G401 (cell line): ENCODE measurements around the gene TDRD7. TPM values are rescaled to one million over a fixed set of nuclear protein-coding genes. Genes with fewer than 3 reads are reported as not detected.

Source experiments
- DNase-seq: peaks from one replicate; pipeline ENCODE4 v3.0.0-alpha.2; 2015; ENCODE audit warnings: low spot score
- in situ Hi-C: cut with HindIII; loops from 2 replicates; pipeline ENCODE4 v1.10.0; 2016; ENCODE audit warnings: low sequenced_read_pairs, mixed read lengths
- total RNA-seq: library from RNA; depleted of rRNA; stranded (reverse); fragments of >200 nt; shearing (Covaris generic); gene quantifications from 2 replicates; pipeline ENCODE4 v1.2.3, GENCODE V29; 2014

The TDRD7 gene
- total RNA-seq, 1 experiment from 2014 or later: 0.20 TPM

DNA sequence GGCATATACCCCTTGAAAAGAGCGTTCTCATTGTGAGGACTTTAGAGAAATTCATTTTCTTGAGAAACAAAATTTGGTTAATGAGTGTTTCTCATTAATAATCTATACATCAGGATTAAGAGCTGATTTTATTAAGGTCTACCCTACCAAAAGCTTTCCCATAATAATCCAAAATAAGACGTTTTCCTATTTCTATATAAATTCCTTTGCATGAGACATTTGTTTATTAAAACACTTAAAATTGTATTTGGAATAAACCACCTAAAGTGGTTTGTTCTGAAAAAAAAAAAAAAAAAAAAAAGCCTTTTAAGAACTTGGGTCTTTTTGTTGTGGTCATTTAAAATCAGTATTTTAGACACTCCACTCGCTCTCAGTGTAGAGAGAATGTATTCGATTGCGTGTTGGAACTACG lies 88.9 kb downstream of the TDRD7 start:
- DNase-seq: no peak
- in situ Hi-C loops: no loop called here

DNA sequence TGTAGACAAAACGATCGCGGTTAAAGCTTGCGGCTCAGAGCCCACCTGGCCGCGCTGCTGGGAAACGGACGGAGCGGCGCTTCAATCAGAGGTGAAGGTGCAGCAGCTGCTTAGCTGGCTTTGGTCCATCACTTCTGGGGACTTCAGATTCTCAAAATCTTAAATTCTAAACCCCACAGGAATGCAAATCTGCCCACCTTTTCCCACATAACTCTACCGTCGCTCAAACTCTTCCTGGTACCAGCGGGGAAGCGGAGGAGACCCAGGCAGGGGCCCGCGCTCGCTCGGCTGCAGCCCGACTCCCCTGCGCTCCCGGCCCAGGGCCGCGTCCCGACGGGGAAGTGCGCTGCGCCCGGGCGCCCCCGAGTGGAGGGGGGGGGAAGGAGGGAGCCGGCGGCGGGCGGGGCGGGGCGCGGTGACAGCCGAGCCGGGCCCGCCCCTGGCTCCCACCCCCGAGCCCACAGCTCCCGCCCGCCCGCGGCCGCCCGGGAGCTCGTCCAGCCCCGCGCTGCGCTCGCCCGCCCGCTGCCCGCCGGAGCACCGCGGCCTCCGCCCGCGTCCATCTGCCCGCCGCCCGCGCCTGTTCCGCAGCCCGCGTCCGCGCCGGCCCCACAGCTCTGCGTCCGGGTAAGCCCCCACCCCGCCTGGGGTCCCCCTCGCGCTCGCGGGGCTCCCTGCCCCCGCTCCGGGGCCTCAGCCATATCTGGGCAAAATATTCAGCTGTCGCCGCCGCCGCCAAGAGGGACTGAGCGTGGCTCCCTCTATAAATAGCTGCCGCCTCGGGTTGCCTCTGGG lies 89.5 kb downstream of the TDRD7 start, which contains the start of gene TMOD1:
Gene TMOD1 (plus strand): TSS at position 490 of the 795 bp plus-strand sequence. CDS start 22,523 bp downstream, outside the sequence.
- in situ Hi-C loops: no loop called here
- peak; percentile 76 for DNase-seq

DNA sequence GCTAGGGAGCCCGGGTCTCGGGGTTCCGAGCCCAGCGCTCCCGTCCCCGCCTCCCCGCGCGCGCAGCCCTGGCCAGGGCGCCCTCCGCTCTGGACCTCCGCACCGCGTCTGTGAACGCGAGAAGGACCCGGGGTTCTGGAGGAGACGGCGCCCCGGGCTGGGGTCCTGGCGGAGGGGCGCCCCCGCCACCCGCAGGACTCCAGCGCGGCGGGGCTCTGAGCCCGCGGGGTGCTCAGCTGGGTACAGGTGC lies 90.0 kb downstream of the TDRD7 start:
- DNase-seq: no peak
- in situ Hi-C loops: no loop called here

DNA sequence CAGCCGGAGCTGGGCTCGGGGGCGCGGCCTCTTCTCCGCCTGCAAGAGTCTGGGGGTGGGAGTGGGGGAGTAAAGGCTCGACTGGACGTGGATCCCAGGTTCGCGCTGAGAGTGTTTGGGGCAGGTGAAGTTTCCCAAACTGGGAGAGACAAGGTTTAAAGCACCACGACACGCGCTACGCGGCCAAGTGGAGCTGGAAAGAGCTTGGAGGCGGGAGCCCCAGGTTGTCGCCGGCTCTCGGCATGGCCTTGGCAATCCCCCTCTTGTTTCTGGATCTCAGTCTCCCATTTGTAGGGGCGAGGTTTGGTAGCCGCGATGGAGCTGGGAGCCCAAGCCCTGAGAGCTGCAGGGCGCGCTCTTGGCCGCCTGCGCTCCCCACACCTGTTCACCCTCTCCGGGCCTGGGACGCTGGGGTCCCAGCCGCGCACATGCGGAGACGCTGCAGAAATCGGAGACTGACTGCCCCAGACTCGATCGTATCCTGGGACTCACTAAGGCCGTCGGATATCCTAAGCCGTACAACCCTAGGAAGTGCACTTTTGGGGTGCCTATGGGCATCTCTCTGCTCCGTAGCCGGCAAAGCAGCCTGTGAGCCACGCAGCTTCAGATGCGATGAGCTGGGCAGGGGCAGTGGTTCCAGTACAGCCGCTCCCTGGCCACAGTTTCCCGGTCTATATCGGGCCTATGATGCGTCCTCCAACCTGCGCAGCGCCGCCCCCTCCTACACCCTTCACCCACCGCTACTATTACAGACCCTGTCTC lies 90.5 kb downstream of the TDRD7 start:
- in situ Hi-C loops: no loop called here
- peak; percentile 52 for DNase-seq

DNA sequence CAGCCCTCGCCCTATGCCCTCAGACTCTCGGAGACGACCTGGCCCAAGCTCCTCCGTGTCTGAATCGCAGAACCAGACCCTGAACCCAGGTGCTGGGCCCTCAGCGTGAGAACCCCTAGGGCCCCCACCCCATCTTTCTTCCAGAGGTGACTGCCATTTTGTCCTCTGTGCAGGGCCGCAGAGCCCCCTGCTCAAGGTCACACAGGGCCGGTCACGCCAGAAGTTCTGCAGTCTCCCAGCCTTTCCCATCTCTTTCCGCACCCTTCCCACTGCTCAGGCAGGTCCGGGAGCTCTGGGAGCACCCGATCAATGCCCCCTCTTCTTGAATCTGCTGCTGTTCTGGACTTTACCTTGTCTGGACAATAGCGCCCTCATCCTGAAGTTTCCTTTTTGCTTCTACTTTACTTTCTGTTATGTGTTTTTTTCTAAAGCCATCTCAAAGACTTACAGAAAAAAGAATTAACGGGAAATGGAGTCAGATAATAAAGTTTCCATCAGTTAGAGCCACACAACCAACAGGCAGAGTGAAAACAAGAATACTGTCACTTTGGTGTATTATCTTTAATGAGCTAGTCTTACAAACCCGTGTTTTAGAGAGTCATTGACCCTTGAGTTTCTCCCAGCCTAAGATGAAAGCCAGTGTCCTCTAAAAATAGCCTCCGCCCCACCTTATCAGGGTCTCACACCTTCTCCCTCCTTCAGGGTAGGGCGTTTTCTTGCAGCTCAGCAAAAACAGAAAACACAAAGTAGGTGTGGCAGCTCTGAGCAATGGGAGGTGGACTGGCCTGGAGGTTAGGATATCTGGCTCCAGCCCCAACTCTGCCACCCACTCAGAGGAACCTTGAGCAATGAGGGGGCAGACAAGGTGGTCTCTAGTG lies 91.3 kb downstream of the TDRD7 start:
- peak; percentile 48 for DNase-seq

DNA sequence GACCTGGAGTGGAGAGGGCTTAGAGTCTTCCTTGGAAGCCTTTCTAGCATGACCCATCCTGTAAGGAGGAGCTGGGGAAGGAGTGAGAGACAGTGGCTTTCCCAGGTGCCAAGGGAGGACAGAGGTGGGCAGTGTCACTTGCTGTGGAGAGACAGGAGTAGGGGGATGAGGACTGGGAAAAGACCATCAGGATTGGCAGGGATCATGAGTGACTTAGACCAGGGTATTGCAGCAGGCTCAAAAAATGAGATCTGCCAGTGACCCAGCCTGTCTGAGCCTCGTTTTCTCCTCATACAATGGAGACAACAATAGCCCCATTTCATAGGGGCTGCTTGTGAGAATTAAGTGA lies 91.9 kb downstream of the TDRD7 start:
- DNase-seq: no peak
- in situ Hi-C loops: no loop called here

More for the DNA sequence above, 91.3 kb downstream of the TDRD7 start:
- in situ Hi-C loops: no loop called here

DNA sequence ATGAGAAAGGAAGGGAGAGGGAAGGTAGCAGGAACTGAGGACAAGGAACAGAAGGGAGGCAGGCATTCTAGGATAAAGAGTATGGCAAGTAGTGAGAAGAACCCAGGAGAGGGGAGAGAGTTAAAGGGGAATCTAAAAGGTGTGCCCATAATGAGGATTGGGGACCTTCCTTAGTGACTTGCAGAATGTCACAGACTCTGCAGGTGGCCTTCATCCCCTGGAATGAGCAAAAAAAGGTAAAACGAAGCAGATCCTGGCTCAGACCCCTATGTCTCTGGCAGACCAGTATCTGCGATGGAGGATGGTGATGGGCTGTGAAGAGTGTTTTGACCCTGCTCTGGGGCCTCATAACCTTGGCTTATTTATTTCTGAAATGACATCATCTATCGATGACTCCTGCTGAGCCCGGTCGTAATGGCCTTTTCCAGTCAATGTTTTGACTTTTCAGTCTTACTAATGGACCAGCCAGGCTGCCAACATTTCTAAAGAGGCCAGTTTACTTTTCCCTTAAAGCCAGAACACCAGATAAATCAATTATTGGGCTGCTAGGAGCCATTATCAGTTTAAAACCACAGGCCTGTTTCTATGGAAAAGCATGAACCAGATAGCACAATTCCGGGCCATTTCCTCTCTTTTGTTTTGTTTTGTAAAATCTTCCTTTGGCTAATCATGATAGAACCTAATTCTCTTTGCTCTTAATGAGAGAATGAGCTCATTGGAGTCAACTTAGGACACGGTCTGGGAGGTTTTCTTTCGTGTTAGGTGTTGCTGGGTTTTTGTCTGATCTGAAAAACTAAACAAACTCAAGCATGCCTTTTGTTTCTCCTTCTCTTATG lies 92.7 kb downstream of the TDRD7 start:
- DNase-seq: peak; percentile 53
- in situ Hi-C loops: no loop called here

DNA sequence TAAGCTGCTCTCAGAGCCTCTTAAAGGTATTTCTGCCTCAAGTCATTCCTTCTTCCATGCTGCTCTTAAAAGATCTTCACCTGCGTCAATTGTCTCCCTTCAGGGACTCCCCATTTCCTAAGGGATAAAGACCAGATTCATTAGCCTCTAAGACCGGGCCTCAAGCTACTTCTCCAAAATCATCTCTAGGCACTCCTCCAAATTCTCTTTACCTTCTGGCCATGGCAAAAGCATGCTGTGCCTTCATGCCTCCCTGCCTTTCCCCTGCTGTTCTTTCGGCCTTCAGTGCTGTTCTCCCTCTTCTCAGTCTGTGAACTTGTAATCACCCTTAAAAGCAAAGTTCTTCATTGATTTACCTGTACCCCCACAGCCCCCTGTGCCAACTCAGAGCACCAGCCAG lies 93.9 kb downstream of the TDRD7 start:
- DNase-seq: peak; percentile 93
- in situ Hi-C loops: no loop called here

DNA sequence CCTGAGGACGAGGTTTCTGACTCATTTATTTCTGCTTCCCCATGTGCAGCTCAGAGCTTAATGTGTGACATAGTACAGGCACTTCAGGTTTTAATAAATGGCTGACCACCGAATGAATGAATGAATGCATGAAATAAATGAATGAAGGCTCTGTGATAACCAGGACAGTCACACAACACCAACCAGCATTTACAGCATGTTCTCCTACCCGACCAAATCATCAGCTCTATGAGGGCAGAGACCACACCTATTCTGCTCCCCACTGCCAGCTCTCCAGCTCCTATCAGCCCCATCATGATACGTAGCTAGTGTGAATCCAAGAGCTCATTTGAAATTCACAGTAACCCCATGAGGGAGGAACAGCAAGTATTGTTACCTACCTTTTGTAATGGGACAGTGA lies 94.4 kb downstream of the TDRD7 start:
- in situ Hi-C loops: no loop called here
- no peak for DNase-seq

DNA sequence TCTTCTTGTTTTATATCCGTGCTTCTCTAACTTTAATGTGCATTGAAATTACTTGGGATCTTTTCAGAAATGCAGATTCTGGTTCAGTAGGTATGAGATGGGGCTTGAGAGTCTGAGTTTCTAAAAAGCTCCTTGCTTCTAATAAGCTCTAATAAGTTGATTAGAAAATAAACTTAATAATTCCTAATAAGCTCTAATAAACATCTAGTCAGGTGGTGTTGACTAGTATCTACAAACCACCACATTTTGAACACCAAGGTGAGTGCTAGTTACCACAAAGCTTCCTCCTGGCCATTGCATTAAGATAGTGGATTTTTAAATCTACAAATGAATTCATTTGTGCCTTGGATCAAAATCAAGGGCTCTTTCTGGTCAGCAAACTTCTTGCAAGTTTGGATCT lies 94.9 kb downstream of the TDRD7 start:
- in situ Hi-C loops: no loop called here

DNA sequence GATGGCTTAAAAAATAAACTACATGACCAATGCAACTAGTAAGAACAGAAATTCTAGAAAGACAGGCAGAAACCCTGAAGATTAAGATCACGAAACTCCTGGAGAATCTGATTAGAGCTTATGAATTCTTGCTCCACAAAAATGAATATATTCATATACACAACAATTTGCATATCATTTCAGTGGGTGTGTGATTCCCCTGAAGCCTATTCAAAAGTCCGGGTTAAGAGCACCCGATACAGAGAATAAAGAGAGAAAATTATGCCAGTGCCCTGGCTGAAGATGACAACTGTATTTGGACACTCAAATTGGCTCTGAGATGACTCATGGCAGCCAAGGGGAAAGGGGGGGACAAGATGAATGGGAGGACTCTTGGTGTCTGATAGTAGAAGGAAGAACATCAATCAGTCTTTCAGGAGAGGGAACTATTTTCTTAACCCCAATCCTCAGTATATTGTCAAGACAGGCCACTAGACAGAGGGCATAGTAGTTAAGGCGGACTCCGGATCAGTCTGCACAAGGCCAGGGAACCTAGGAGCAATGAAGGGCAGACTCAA lies 95.6 kb downstream of the TDRD7 start:
- peak; percentile 48 for DNase-seq
- in situ Hi-C loops: no loop called here

More for the DNA sequence above, 94.9 kb downstream of the TDRD7 start:
- no peak for DNase-seq

DNA sequence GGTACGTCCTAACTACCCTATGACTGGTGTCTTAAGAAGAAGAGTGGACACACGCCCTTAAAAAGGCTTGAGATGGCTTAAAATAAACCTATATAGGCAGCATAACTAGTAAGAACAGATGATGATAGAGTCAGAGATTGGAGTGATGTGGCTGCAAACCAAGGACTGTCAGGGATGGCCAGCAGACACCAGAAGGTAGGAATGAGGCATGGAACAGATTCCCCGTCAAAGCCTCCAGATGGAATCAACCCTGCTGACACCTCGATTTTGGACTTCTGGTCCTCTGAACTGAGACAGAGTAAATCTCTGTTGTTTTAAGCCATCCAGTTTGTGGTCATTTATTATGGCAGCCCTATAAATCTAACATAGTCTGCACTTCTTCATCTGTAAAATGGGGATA lies 97.0 kb downstream of the TDRD7 start:
- peak; percentile 87 for DNase-seq
- in situ Hi-C loops: no loop called here

DNA sequence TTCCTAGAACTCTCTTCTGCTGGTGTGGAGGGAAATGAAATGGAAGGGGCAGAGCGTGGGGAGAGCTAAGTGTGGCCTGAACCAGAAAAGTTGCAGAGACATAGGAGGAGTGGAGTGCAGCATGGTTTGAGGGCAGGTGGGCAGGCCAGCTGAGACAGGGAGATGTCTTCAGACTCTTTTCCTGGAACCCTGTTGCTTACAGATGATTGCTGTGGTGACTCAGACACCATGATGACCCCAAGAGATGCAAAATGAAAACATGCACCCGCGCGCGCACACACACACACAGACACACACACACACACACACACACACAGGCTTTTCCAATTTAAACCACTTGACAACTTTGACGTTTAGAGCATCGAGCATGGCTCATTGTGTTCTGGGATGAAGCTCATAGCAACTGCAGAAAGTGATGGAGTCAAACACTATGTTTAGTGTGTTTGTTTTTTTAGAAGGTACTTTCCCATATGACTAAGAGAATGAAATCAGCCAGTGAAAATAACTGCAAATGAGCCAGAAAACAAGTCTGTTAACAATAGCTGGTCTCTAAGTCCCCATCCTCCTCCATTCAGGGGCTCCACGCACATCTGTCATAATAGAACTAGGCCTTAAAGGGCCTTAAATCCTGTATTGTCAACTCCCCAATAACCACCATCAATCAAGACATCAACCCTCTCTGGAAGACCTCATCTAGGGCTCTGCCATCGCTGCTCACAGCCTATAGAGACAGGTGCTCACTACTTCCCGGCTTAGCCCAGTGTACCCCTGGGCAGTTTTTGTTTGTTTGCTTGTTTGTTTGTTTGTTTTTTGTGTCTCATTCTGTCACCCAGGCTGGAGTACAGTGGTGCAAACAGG lies 99.1 kb downstream of the TDRD7 start:
- in situ Hi-C loops: no loop called here
- no peak for DNase-seq

DNA sequence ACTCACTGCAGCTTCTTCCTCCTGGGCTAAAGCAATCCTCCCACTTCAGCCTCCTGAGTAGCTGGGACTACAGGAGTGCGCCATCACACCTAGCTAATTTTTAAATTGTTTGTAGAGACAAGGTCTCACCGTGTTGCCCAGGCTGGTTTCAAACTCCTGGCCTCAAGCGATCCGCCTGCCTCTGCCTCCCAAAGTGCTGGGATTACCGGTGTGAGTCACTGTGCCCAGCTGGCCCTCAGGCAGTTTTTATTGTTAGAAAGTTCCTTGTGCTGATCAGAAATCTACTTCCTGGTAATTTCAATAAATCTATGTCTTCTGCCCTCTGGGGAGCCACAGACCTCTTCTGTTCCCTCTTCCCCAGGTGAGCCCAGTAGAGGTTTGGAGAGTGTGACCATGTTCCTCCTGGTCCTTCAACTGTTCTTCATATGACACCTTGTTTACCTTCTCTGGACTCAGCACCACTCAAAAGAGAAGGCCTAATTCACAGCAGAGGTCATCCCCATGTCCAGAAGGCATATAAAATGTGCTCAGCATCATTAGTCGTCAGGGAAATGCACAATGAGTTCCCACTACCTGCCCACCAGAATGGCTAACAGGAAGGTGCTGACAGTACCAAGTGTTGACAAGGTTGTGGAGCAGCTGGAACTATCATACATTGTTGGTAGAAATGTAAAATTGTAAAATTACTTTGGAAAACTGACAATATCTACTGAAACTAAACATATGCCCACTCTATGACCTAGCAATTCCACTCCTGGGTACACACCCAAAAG lies 99.9 kb downstream of the TDRD7 start:
- in situ Hi-C loops: no loop called here
- no peak for DNase-seq

DNA sequence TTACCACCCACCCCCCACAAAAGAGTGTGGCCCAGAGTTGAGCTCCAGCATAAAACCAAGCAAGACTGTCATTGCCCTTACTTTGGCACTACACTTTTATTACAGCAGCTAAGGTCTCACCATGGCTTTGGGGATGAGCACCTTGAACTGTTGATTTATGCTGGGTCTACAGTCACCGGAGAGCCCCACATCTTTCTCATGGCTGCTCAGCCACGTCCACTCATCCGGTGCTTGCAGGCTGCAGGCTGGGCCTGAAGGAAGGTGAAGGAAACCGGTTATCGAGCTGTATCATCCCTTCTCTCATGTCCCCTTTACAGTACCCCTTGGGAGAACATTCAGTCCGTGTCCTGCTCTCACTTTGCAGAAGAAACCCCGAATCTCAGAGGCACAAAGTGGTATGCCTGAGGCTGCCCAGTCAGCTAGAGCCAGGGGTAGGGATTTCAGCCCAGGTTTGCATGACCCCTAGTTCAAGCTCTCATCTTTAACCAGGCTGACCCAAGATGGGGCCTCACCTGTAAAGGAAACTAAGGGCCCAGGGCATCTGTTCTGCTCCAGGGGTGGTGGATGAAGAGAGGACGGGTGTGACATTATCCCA lies 101.2 kb downstream of the TDRD7 start:
- no peak for DNase-seq
- in situ Hi-C loops: no loop called here

DNA sequence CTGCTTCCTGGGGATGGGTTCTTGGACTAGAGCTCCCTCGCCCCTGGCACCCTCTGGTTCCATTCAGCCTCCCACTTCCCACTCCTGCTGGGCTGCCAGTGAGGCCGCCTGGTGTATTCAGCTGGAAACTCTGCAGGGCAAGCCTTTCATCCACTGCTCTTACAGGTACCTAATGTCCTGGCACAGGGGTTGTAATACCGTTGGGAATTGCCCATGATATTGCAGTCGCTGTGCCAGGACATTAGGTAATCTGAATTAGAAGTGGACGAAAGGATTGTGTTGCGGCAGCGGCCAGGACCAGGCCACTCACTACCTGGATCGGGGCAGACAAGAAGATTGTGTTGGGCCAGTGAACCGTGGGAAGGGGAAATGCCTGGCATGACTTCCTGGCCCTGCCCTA lies 102.6 kb downstream of the TDRD7 start:
- DNase-seq: no peak
- in situ Hi-C loops: no loop called here

DNA sequence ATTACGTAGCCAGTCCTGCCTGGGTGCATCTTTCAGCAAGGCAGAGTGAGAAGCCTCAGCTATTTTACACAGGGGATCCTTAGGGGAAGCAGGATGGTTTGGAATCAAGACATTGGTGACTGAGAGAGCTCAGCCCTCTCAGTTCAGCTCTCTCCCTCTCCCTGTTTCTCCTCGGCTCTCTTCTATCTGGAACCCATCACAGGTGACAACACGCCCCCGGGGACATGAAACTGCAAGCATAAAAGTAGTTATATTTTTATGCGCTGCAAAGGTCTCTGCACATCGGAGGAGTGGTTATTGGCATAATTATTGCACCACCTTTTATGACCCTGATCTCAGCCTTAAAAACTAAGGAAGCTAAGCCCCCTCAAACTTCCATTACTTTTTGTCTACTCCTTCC lies 103.8 kb downstream of the TDRD7 start:
- no peak for DNase-seq
- in situ Hi-C loops: no loop called here
